HG03066 (cell line): ENCODE results near the gene PCDHB10.

Experiments
- ATAC-seq: cut with Tn5 transposase; IDR thresholded peaks from one replicate; pipeline ENCODE4 v1.9.1; 2021; ENCODE audit warnings: low read depth; ENCODE audit not compliant: unreplicated experiment

Gene PCDHB10

DNA sequence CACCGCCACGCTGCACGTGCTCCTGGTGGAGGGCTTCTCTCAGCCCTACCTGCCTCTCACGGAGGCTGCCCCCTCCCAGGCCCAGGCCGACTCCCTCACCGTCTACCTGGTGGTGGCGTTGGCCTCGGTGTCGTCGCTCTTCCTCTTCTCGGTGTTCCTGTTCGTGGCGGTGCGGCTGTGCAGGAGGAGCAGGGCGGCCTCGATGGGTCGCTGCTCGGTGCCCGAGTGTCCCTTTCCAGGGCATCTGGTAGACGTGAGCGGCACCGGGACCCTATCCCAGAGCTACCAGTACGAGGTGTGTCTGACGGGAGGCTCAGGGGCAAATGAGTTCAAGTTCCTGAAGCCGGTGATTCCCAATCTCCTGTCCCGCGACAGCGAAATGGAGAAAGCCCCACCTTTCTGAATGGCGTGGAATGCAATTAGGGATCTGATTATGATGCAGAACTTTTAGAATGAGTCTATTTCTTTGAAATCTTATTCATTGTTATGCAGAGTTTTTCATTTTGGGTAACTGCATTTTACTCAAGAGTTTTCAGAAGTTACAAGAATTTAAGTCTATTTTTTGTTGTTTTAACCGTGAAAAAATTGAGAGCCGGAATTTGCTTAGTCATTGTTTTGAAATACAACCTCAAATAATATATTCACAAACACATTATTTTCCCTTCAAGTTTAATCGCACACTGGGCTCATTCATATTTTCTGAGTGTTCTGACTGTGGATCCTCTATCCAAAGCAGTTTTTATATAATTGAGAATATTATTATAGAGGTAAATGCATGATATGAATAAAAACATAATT is 44.6 kb downstream of the PCDHB10 start:
- ATAC-seq, result no peak

DNA sequence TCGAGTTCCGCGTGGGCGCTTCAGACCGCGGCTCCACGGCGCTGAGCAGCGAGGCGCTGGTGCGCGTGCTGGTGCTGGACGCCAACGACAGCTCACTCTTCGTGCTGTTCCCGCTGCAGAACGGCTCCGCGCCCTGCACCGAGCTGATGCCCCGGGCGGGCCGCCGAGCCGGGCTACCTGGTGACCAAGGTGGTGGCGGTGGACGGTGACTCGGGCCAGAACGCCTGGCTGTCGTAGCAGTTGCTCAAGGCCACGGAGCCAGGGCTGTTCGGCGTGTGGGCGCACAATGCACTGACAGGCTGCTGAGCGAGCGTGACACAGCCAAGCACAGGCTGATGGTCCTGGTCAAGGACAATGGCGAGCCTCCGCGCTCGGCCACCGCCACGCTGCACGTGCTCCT is 49.3 kb downstream of the PCDHB10 start:
- ATAC-seq, result no peak
